Esophagus squamous epithelium (tissue), 5 donors: ENCODE results near the gene C22orf15. TPM values are rescaled to one million over a fixed set of nuclear protein-coding genes. Genes with fewer than 3 reads are reported as not detected.
A peak's percentile ranks its signal among the peaks of the same experiment; 100 is the strongest.

Source experiments
- DNase-seq: peaks from one replicate; lab custom pipeline; 2025; lab: John Stamatoyannopoulos, UW
- H3K27ac ChIP-seq, 4 donors: fragments of 200-600 bp; sonication (generic); one replicate each; pipeline ENCODE4 v1.5.1; 2016 to 2019; ENCODE audit warnings: mild to moderate bottlenecking in 1 of 4
- H3K27me3 ChIP-seq, 4 donors: fragments of 200-600 bp; sonication (generic); 1 replicate in 3 of 4; 2 replicates in 1 of 4; pipeline versions ENCODE4 v1.5.1 to v1.6.0; 2017 to 2021; ENCODE audit warnings: antibody characterized with exemption in 1 of 4
- H3K36me3 ChIP-seq, 3 donors: fragments of 200-600 bp; sonication (generic); one replicate each; pipeline ENCODE4 v1.5.1; 2016 to 2019
- H3K4me1 ChIP-seq, 3 donors: fragments of 200-600 bp; sonication (generic); one replicate each; pipeline ENCODE4 v1.5.1; 2017 to 2019
- H3K4me3 ChIP-seq, 4 donors: fragments of 200-600 bp; sonication (generic); 1 replicate in 3 of 4; 2 replicates in 1 of 4; pipeline ENCODE4 v1.5.1; 2016 to 2019; ENCODE audit warnings: mild to moderate bottlenecking in 2 of 4, moderate library complexity in 1 of 4
- H3K9me3 ChIP-seq, 3 donors: fragments of 200-600 bp; sonication (generic); one replicate each; pipeline ENCODE4 v1.5.1; 2016 to 2019
- POLR2A ChIP-seq, 4 donors: fragments of 450-650 bp; IDR thresholded peaks; one replicate each; pipeline ENCODE4 v1.6.1; 2017; ENCODE audit warnings: antibody characterized with exemption in 4 of 4, mild to moderate bottlenecking in 4 of 4, moderate library complexity in 3 of 4
- WGBS, 2 donors: methylation state at CpG; one replicate each; pipeline ENCODE4 v1.1.5; 2018; 5-methylcytosine and 5-hydroxymethylcytosine counted together
- intact Hi-C: fragments of 100-400 bp; cut with DNase I; formaldehyde crosslinking; loops from one replicate; pipeline ENCODE4 v1.15.0; 2022
- total RNA-seq, 4 donors: library from RNA; depleted of rRNA; stranded (reverse); fragments of >200 nt; gene quantifications; one replicate each; pipeline ENCODE4 v1.1.0, GENCODE V29; 2016
- TF ChIP-seq, protein P1 (sequence below), 6 experiments: fragments of 450-650 bp in 4 of 6; fragments of 200-600 bp in 2 of 6; sonication (generic) in 2 of 6; IDR thresholded peaks; one replicate each; pipeline ENCODE4 v1.5.1; 2016 to 2019; ENCODE audit warnings: antibody characterized with exemption in 6 of 6, mild to moderate bottlenecking in 4 of 6, moderate library complexity in 4 of 6
- donor health status: DM: yes; HTN: yes; CAD: no.

C22orf15 gene
- total RNA-seq, 4 donors from 2014 or later: not detected

DNA sequence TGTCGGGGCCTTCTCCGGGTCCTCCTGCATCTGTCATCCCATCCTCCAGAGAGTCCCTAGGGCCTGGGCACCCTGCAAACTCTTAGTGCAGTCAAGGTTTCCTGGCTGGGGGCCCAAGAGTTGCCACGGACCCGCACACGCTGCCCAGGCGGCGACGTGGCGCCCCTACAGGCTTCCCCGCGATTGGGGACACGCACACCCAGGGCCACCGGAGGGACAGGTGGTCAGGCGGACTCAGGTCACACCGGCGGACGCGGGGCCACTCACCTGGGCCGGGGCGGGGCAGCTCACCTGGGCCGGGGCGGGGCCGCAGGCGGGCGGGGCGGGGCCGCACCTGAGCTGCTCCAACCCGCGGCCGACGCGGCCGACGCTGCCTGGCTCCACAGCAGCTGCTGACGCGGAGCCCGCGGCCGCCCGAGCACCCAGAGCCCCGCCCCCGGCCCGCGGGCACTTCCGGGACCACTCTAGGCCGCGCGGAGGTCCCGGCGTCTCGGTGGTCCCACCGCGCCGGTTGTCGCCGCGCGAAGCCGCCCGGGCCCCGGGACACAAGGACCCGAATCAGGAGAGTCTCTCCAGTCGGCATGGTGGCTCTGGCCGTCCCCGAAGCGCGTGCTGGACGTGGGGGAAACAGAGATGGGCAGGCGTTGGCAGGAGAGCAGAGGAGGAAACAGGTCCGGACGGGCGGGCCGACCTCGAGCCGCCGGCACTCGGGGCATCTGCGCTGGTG lies 11.9 kb upstream of the C22orf15 start, which contains the start of gene ZNF70:
Gene ZNF70, minus strand, starts transcription at position 399 of the 727 bp plus-strand sequence. CDS start 5,972 bp downstream, outside the sequence.
- peak within 1 kb of the TSS; percentile 62 to 92 (median 76) for H3K4me3 ChIP-seq
- no peaks in the 10 kb centered on the region for H3K9me3 ChIP-seq
- H3K27me3 ChIP-seq: no peaks in the 10 kb centered on the region
- peak within 1 kb of the TSS; percentile 93 to 96 (median 94) for H3K27ac ChIP-seq
- DNase-seq: peak; percentile 29
- intact Hi-C loops: no loop called here
- H3K36me3 ChIP-seq: no peaks in the 10 kb centered on the region
- peak in 2 of 4 donors; percentile 58 to 72 for TF ChIP-seq POLR2A (IDR thresholded peaks at IDR 0.05)
- TF ChIP-seq, protein P1, sequence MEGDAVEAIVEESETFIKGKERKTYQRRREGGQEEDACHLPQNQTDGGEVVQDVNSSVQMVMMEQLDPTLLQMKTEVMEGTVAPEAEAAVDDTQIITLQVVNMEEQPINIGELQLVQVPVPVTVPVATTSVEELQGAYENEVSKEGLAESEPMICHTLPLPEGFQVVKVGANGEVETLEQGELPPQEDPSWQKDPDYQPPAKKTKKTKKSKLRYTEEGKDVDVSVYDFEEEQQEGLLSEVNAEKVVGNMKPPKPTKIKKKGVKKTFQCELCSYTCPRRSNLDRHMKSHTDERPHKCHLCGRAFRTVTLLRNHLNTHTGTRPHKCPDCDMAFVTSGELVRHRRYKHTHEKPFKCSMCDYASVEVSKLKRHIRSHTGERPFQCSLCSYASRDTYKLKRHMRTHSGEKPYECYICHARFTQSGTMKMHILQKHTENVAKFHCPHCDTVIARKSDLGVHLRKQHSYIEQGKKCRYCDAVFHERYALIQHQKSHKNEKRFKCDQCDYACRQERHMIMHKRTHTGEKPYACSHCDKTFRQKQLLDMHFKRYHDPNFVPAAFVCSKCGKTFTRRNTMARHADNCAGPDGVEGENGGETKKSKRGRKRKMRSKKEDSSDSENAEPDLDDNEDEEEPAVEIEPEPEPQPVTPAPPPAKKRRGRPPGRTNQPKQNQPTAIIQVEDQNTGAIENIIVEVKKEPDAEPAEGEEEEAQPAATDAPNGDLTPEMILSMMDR (IDR thresholded peaks at IDR 0.05): peak in 1 of 6 experiments; percentile 2
- H3K4me1 ChIP-seq: peaks cover 0 to 33% (median 7%) of the 10 kb centered on the region in 3 donors
- WGBS, 2 donors: 0% methylated on average over 3 of the region's 78 CpGs; no CpG with 5 or more reads in 1 of the 2 donors

GRCh38 chr22:23751441-23751996 lies 11.3 kb upstream of the C22orf15 start:
- peak overlapping the region; percentile 62 to 92 (median 76) for H3K4me3 ChIP-seq
- 0 to 40% methylated on average over 2 to 6 of the region's 22 CpGs for WGBS, 2 donors
- intact Hi-C loops: no loop called here
- peaks cover 0 to 33% (median 7%) of the 10 kb centered on the region in 3 donors for H3K4me1 ChIP-seq
- H3K36me3 ChIP-seq: no peaks in the 10 kb centered on the region
- no peaks in the 10 kb centered on the region for H3K9me3 ChIP-seq
- H3K27me3 ChIP-seq: no peaks in the 10 kb centered on the region
- DNase-seq: no peak
- no peak for TF ChIP-seq POLR2A (IDR thresholded peaks at IDR 0.05)
- H3K27ac ChIP-seq: peak overlapping the region; percentile 93 to 96 (median 94)

DNA sequence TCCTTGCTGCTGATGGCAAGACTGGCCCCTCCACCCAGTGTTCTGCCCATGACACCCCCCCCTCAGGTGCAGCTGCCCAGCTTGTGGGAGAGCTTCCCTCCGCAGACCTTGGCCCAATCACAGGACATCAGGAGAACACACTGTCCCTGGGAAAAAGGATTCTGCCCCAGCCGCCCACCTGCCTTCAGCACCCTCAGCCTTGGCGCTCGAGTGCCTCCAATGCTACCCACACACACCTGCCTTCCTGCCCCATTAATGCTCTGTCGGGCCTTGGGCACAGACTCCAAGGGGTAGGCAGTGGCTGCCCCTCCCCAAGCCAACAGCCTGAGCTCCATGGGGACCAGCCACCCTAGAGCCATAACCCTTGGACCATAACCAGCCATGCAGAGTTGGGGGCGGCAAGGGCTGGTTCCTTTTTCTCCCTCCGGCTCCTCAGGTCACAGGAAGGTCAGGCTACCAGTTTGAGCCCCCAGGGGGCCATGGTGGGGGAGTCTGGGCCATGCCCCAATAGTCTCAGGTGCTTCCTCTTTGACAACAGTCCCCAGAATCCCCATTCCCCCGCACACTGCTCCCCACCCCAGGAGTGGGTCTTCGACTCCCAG lies 10.6 kb upstream of the C22orf15 start:
- TF ChIP-seq, protein P1 (IDR thresholded peaks at IDR 0.05): no peak
- TF ChIP-seq POLR2A (IDR thresholded peaks at IDR 0.05): no peak
- WGBS, 2 donors: 77 to 80% methylated on average over 1 to 6 of the region's 9 CpGs
- Histone ChIP-seq H3K27ac (peak overlapping the region in 1 of 4 donors; percentile 96), H3K4me3 (peak overlapping the region in 1 of 4 donors; percentile 71), H3K36me3 (no peaks in the 10 kb centered on the region), H3K27me3 (no peaks in the 10 kb centered on the region), H3K9me3 (no peaks in the 10 kb centered on the region), H3K4me1 (peaks cover 0 to 33% (median 7%) of the 10 kb centered on the region in 3 donors)
- DNase-seq: peak; percentile 20
- intact Hi-C loops: no loop called here

GRCh38 chr22:23752750-23753149 lies 10.0 kb upstream of the C22orf15 start:
- no peak overlapping the region for H3K4me3 ChIP-seq
- no peak for TF ChIP-seq POLR2A (IDR thresholded peaks at IDR 0.05)
- TF ChIP-seq, protein P1 (IDR thresholded peaks at IDR 0.05): no peak
- no peak for DNase-seq
- intact Hi-C loops: no loop called here
- 89 to 90% methylated on average over 4 to 9 of the region's 16 CpGs for WGBS, 2 donors
- H3K4me1 ChIP-seq: peaks cover 0 to 33% (median 7%) of the 10 kb centered on the region in 3 donors
- no peak overlapping the region for H3K27ac ChIP-seq
- H3K9me3 ChIP-seq: no peaks in the 10 kb centered on the region
- H3K36me3 ChIP-seq: no peaks in the 10 kb centered on the region
- H3K27me3 ChIP-seq: no peaks in the 10 kb centered on the region

DNA sequence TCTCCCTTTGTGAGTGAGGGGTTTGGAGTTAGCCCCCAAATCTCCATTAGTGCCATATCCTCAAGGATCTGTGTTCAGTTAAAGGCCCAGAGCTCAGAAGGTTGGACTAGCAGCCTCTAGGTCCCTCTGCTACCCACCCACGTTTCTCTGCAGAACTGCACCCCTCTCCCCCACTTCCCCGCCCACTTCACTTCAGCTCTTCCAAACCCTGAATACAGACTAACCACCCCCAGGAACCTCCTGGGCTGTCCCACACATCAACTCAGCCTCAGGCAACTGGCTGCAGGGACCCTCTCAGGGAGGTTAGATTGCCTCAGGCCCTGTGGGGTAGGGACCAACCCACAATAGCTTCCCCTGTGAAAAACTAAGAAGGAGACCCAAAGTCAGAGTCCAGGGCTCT lies 9.4 kb upstream of the C22orf15 start:
- no peaks in the 10 kb centered on the region for H3K36me3 ChIP-seq
- H3K27ac ChIP-seq: no peak overlapping the region
- TF ChIP-seq, protein P1 (IDR thresholded peaks at IDR 0.05): no peak
- TF ChIP-seq POLR2A (IDR thresholded peaks at IDR 0.05): no peak
- intact Hi-C loops: no loop called here
- no peak for DNase-seq
- WGBS, 2 donors: 80 to 82% methylated on average over 2 of the region's 2 CpGs
- no peaks in the 10 kb centered on the region for H3K9me3 ChIP-seq
- H3K4me1 ChIP-seq: peaks cover 0 to 33% (median 7%) of the 10 kb centered on the region in 3 donors
- H3K4me3 ChIP-seq: no peak overlapping the region
- H3K27me3 ChIP-seq: no peaks in the 10 kb centered on the region
